Activated T-cell treated with anti-CD3 and anti-CD28 coated beads, Interleukin-2, amount 50 U/mL, for 1 hour (primary cell): ENCODE results near the gene ITGA11.

Experiments
- DNase-seq: peaks from one replicate; pipeline ENCODE4 v3.0.0-alpha.2; 2020

ITGA11 gene

DNA sequence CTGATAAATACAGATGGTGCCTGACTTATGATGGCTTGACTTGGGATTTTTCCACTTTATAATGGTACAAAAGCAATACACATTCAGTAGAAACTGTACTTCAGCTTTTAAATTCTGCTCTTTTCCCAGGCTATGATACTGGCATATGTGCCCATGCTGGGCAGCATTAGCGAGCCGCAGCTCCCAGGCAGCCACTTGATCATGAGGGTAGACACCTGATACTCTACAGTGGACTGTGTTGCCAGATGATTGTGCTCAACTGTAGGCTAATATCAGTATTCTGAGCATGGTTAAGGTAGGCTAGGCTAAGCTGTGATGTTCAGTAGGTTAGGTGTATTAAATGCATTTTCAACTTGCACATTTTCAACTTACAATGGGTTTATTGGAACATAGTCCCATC is 172.1 kb downstream of the ITGA11 start:
- no peak for DNase-seq

- no peak for DNase-seq
Measured at GRCh38 chr15:68258692-68259091, 173.3 kb downstream of the ITGA11 start.

- peak; percentile 74 for DNase-seq
Measured at GRCh38 chr15:68256675-68257450, 175.1 kb downstream of the ITGA11 start.

DNA sequence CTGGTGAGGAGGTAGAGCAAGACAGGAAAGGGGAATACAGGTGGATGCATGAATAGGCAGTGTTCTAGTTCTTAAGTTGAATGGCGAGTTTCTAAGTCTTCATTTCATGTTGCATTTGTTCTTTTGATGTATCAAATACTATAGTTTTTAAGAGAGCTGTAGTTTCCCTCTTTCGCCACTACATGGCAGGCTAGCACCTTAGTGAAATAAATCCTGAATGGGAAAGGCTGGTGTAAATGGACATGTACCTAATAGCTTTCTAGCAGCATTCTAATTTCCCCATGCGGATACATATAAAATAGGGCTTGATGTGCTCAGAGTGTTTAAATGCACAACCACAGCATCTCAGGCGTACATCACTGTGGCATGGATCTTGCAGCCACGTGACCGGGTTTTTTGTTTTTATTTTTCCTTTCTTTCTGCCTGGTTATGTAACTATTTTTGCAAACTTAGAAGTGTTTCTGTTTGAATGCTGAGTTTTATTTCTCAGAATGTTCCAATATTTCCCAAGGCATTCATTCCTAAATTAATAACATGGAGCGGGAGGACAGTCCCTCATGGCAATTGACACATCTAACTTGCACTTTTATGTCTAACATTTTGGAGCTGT is 178.9 kb downstream of the ITGA11 start:
- no peak for DNase-seq

- no peak for DNase-seq
Measured at GRCh38 chr15:68249058-68249713, 182.8 kb downstream of the ITGA11 start.
